ENCODE measurements around the gene MAF.

MAF gene

GRCh38 chr16:79623062-79623461 lies 22.5 kb upstream of the MAF start:
- Histone ChIP-seq H4K20me1 (ENCODE audit: insufficient read depth, low read length) (no peaks in the 10 kb centered on the region), H3K27me3 (ENCODE audit: low read depth, low read length) (no peaks in the 10 kb centered on the region), H3K4me1 (ENCODE audit: low read length) (no peaks in the 10 kb centered on the region), H3K9me3 (ENCODE audit: insufficient read depth, low read length) (no peaks in the 10 kb centered on the region), H2AFZ (ENCODE audit: low read depth, low read length) (no peak overlapping the region), H3K36me3 (replicated peaks; ENCODE audit: low read depth, low read length) (no peaks in the 10 kb centered on the region), H3K27ac (ENCODE audit: low read length) (no peak overlapping the region), H3K4me3 (ENCODE audit: low read length) (no peak overlapping the region), H3K9ac (ENCODE audit: low read length) (no peak overlapping the region), H3K4me2 (ENCODE audit: low read length) (no peak overlapping the region), H3K79me2 (ENCODE audit: low read length) (no peaks in the 10 kb centered on the region)
- TF ChIP-seq EZH2phosphoT487 (IDR thresholded peaks at IDR 0.05; ENCODE audit: low read depth), result no peak
- no peak for TF ChIP-seq CTCF (IDR thresholded peaks at IDR 0.05; ENCODE audit: low read depth, low read length)

- H3K79me2 ChIP-seq (ENCODE audit: low read length), result no peaks in the 10 kb centered on the region
- H3K9me3 ChIP-seq (ENCODE audit: insufficient read depth, low read length), result no peaks in the 10 kb centered on the region
- H3K4me2 ChIP-seq (ENCODE audit: low read length), result no peak overlapping the region
Measured at GRCh38 chr16:79621027-79621426, 20.5 kb upstream of the MAF start.

GRCh38 chr16:79618692-79619050 lies 18.1 kb upstream of the MAF start:
- Histone ChIP-seq H3K4me3 (ENCODE audit: low read length) (no peak overlapping the region), H3K4me1 (ENCODE audit: low read length) (no peaks in the 10 kb centered on the region), H2AFZ (ENCODE audit: low read depth, low read length) (no peak overlapping the region), H3K79me2 (ENCODE audit: low read length) (no peaks in the 10 kb centered on the region), H4K20me1 (ENCODE audit: insufficient read depth, low read length) (no peaks in the 10 kb centered on the region), H3K4me2 (ENCODE audit: low read length) (no peak overlapping the region), H3K27ac (ENCODE audit: low read length) (no peak overlapping the region), H3K36me3 (replicated peaks; ENCODE audit: low read depth, low read length) (no peaks in the 10 kb centered on the region), H3K27me3 (ENCODE audit: low read depth, low read length) (0 out of 2 replicates have a peak, but pooled peaks cover 4% of the 10 kb centered on the region), H3K9me3 (ENCODE audit: insufficient read depth, low read length) (no peaks in the 10 kb centered on the region), H3K9ac (ENCODE audit: low read length) (no peak overlapping the region)
- TF ChIP-seq EZH2phosphoT487 (IDR thresholded peaks at IDR 0.05; ENCODE audit: low read depth) (no peak), CTCF (IDR thresholded peaks at IDR 0.05; ENCODE audit: low read depth, low read length) (no peak)

More at GRCh38 chr16:79621027-79621426, 20.5 kb upstream of the MAF start:
- Histone ChIP-seq H3K36me3 (replicated peaks; ENCODE audit: low read depth, low read length) (no peaks in the 10 kb centered on the region), H2AFZ (ENCODE audit: low read depth, low read length) (no peak overlapping the region), H3K4me3 (ENCODE audit: low read length) (no peak overlapping the region), H3K27ac (ENCODE audit: low read length) (no peak overlapping the region), H3K27me3 (ENCODE audit: low read depth, low read length) (no peaks in the 10 kb centered on the region), H4K20me1 (ENCODE audit: insufficient read depth, low read length) (no peaks in the 10 kb centered on the region), H3K9ac (ENCODE audit: low read length) (no peak overlapping the region), H3K4me1 (ENCODE audit: low read length) (no peaks in the 10 kb centered on the region)
- TF ChIP-seq EZH2phosphoT487 (IDR thresholded peaks at IDR 0.05; ENCODE audit: low read depth) (no peak), CTCF (IDR thresholded peaks at IDR 0.05; ENCODE audit: low read depth, low read length) (no peak)

- Histone ChIP-seq H3K4me2 (ENCODE audit: low read length) (no peak overlapping the region), H3K9me3 (ENCODE audit: insufficient read depth, low read length) (no peaks in the 10 kb centered on the region), H3K79me2 (ENCODE audit: low read length) (no peaks in the 10 kb centered on the region), H4K20me1 (ENCODE audit: insufficient read depth, low read length) (no peaks in the 10 kb centered on the region), H3K9ac (ENCODE audit: low read length) (no peak overlapping the region), H2AFZ (ENCODE audit: low read depth, low read length) (no peak overlapping the region), H3K4me3 (ENCODE audit: low read length) (no peak overlapping the region), H3K27me3 (ENCODE audit: low read depth, low read length) (0 out of 2 replicates have a peak, but pooled peaks cover 4% of the 10 kb centered on the region), H3K4me1 (ENCODE audit: low read length) (no peaks in the 10 kb centered on the region), H3K27ac (ENCODE audit: low read length) (no peak overlapping the region), H3K36me3 (replicated peaks; ENCODE audit: low read depth, low read length) (no peaks in the 10 kb centered on the region)
- TF ChIP-seq EZH2phosphoT487 (IDR thresholded peaks at IDR 0.05; ENCODE audit: low read depth) (no peak), CTCF (IDR thresholded peaks at IDR 0.05; ENCODE audit: low read depth, low read length) (no peak)
Measured at GRCh38 chr16:79618041-79618691, 17.6 kb upstream of the MAF start.
